Chondrocyte (in vitro differentiated cells): ENCODE data around the gene CACNB4. TPM values are rescaled to one million over a fixed set of nuclear protein-coding genes. Genes with fewer than 3 reads are reported as not detected.
A peak's percentile ranks its signal among the peaks of the same experiment; 100 is the strongest.

Experiments used
- DNase-seq: peaks from one replicate; pipeline ENCODE4 v3.0.0; 2021; ENCODE audit warnings: mixed read lengths, low spot score
- H3K27ac Mint-ChIP-seq: one replicate; pipeline ENCODE4 v1.8.0; 2021; ENCODE audit warnings: mild to moderate bottlenecking, moderate library complexity, mixed read lengths; ENCODE audit not compliant: unreplicated experiment
- H3K27me3 Mint-ChIP-seq: 2 replicates; pipeline ENCODE4 v1.8.0; 2021; ENCODE audit warnings: low read depth, mixed read lengths
- H3K36me3 Mint-ChIP-seq: 2 replicates; pipeline ENCODE4 v1.8.0; 2021; ENCODE audit warnings: low read depth, mixed read lengths
- H3K4me1 Mint-ChIP-seq: 2 replicates; pipeline ENCODE4 v1.8.0; 2021; ENCODE audit warnings: low read depth, mild to moderate bottlenecking, mixed read lengths
- H3K4me3 Mint-ChIP-seq: one replicate; pipeline ENCODE4 v1.8.0; 2021; ENCODE audit warnings: mild to moderate bottlenecking, moderate library complexity, mixed read lengths; ENCODE audit not compliant: unreplicated experiment
- H3K9me3 Mint-ChIP-seq: 2 replicates; pipeline ENCODE4 v1.8.0; 2021; ENCODE audit warnings: low read depth, mixed read lengths
- total RNA-seq: library from RNA; stranded (reverse); gene quantifications from 3 replicates; pipeline ENCODE4 v1.2.1, GENCODE V29; 2021
- TF ChIP-seq, protein P1 (sequence below): fragments of 200-600 bp; sonication (generic); IDR thresholded peaks from 2 replicates; pipeline ENCODE4 v1.5.0; 2021; ENCODE audit warnings: antibody characterized with exemption, mild to moderate bottlenecking, moderate library complexity

The CACNB4 gene
- total RNA-seq, 1 donor from 2014 or later, result 2.1 TPM

DNA sequence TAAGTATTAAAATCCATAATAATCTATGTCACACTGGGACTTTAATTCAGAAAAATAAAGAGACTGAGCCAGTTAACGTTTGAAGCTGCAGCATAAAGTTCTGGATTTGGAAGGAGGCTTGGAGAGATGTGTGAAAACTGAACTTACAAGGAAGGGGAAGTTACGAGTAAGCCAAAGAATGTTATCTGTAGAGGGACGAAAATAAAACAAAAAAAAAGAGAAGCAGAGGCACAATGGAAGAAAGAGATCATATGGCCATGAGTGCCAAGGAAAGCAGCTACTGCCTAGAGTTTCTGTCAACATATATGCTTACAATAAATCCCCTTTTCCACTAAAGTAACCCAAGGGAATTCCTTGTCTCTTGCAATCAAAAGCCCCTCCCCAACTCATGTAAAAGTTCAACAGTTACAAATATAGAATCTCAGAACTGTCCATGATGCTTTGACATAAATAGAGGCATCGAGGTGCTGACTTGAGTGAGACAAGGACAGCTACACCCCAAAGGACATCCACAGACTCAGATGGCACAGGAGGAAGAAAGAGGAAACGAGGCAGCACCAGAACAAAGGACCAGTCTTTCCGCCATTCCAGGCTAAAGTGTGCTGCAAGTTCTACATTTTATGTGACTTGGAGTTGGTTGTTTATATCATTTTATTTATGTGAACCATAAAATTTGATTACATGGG is 254.5 kb downstream of the CACNB4 start:
- no peaks in the 10 kb centered on the region for H3K27me3 Mint-ChIP-seq
- no peaks in the 10 kb centered on the region for H3K36me3 Mint-ChIP-seq
- H3K27ac Mint-ChIP-seq, result peak overlapping the region; percentile 50
- no peak overlapping the region for H3K4me3 Mint-ChIP-seq
- TF ChIP-seq, protein P1, sequence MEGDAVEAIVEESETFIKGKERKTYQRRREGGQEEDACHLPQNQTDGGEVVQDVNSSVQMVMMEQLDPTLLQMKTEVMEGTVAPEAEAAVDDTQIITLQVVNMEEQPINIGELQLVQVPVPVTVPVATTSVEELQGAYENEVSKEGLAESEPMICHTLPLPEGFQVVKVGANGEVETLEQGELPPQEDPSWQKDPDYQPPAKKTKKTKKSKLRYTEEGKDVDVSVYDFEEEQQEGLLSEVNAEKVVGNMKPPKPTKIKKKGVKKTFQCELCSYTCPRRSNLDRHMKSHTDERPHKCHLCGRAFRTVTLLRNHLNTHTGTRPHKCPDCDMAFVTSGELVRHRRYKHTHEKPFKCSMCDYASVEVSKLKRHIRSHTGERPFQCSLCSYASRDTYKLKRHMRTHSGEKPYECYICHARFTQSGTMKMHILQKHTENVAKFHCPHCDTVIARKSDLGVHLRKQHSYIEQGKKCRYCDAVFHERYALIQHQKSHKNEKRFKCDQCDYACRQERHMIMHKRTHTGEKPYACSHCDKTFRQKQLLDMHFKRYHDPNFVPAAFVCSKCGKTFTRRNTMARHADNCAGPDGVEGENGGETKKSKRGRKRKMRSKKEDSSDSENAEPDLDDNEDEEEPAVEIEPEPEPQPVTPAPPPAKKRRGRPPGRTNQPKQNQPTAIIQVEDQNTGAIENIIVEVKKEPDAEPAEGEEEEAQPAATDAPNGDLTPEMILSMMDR, result no peak
- no peak for DNase-seq
- no peaks in the 10 kb centered on the region for H3K9me3 Mint-ChIP-seq
- peaks cover 20% of the 10 kb centered on the region for H3K4me1 Mint-ChIP-seq

DNA sequence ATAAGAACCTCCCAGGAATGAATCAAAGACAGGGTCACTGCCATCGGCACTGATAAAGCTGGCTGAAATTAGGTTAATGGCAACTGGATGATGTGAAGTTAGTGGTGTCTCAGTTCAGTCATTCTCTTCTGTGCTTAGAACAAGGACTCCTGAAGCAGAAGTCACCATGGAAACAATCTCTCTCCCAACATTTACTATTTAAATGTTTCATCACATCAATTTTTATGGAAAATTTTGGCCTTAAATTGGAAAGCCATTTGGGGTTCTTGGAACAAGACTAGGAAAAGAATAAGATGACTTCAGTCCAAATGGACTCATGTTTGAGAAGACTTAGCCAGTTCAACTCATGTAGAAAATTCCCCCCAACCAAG is 255.2 kb downstream of the CACNB4 start:
- no peak for DNase-seq
- TF ChIP-seq, protein P1, result no peak
- H3K27ac Mint-ChIP-seq, result no peak overlapping the region
- no peaks in the 10 kb centered on the region for H3K27me3 Mint-ChIP-seq
- H3K4me1 Mint-ChIP-seq, result peaks cover 20% of the 10 kb centered on the region
- no peaks in the 10 kb centered on the region for H3K36me3 Mint-ChIP-seq
- no peak overlapping the region for H3K4me3 Mint-ChIP-seq
- H3K9me3 Mint-ChIP-seq, result no peaks in the 10 kb centered on the region

DNA sequence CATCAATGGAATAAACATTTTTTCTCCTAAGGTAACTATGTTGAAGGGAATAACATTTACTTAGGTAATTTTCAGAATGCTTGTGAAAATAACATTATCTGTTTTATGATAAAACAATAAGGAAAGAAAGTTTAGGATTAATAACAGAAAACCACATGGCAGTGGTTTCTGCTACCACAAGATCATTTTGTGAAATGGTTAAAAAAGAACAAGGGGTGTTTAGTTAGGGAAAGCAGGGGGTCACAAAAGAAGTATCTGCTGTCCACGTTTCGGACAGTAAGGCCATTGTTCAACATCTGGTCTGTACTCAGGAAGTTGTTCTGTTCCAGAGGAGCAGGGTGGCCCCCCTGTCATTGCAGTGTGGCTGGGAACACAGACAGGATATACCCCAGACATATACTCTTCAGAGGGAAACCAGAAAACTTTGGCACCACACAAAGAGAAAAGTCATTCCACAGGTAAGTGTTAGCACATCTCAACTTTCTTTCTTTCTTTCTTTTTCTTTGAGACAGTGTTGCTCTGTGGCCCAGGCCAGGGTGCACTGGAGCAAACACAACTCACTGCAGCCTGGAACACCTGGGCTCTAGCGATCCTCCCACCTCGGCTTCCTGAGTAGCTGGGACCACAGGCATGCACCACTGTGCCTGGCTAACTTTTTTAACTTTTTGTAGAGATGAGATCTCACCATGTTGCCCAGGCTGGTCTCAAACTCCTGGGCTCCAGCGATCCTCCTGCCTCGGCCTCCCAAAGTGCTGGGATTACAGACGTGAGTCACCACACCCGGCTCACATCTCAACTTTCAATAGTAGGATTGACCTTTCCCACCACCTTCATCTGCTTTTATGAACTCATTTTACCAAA is 255.8 kb downstream of the CACNB4 start:
- H3K27ac Mint-ChIP-seq, result peak overlapping the region; percentile 49

DNA sequence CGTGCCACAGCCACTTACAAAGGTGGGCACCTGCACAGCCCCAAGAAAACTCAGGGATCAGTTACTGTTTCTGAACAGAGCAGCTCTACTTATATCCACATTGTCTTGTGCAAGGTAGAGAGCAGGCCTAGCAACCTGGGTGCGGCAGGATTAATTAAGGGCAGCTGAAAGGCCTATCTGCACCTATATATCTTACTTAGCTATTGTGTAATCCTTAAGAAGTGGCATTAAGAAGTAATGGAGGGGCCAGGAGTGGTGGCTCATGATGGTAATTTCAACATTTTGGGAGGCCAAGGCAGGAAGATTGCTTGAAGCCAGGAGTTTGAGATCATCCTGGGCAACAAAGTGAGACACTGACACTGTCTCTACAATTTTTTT is 257.8 kb downstream of the CACNB4 start:
- TF ChIP-seq, protein P1, result no peak

More for the DNA sequence above, 255.8 kb downstream of the CACNB4 start:
- H3K4me1 Mint-ChIP-seq, result peaks cover 20% of the 10 kb centered on the region
- H3K4me3 Mint-ChIP-seq, result no peak overlapping the region
- H3K36me3 Mint-ChIP-seq, result no peaks in the 10 kb centered on the region
- TF ChIP-seq, protein P1, result no peak
- no peak for DNase-seq
- H3K9me3 Mint-ChIP-seq, result no peaks in the 10 kb centered on the region
- no peaks in the 10 kb centered on the region for H3K27me3 Mint-ChIP-seq

DNA sequence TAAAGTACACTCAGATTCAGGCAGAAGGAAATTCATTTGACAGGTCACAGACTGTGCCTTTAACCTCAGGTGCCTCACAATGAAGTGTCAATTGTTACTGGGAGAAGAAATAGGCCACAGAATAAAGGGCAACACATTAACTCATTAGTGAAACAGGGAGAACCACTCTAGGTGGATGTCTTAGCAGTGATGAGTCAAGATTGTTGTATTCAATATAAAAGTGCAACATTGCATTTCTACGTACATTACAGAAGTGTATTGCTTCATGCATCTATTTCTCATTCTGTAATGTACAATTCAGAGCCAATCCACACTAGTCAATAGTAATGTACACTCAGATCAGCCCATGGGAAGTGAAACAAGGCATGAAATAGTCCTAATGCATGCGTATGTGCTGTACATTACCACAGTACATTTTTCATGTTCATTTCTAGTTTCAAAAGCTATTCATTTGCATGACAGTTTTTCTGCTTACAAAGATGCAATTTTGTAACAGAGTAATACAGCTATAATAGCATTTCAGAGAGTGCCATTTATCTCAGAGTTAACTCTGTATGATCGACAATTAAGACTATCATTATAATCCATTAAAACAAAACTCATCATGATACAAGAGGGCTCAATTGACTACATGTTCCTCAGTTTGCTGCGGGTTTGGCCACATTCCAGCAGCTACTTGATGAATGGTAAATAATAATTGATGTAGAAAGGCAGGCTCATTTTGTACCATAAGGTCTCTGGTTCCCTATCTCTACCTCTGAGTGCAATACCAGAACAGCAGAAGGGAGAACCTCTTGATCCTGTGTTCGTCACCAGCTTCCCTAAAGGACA is 258.4 kb downstream of the CACNB4 start:
- H3K4me3 Mint-ChIP-seq, result no peak overlapping the region
- no peaks in the 10 kb centered on the region for H3K36me3 Mint-ChIP-seq
- no peak overlapping the region for H3K27ac Mint-ChIP-seq
- peaks cover 20% of the 10 kb centered on the region for H3K4me1 Mint-ChIP-seq
- H3K27me3 Mint-ChIP-seq, result no peaks in the 10 kb centered on the region
- no peak for DNase-seq
- no peaks in the 10 kb centered on the region for H3K9me3 Mint-ChIP-seq
- TF ChIP-seq, protein P1, result no peak

More for the DNA sequence above, 257.8 kb downstream of the CACNB4 start:
- peaks cover 20% of the 10 kb centered on the region for H3K4me1 Mint-ChIP-seq
- H3K4me3 Mint-ChIP-seq, result no peak overlapping the region
- H3K27ac Mint-ChIP-seq, result no peak overlapping the region
- no peak for DNase-seq
- no peaks in the 10 kb centered on the region for H3K27me3 Mint-ChIP-seq
- no peaks in the 10 kb centered on the region for H3K36me3 Mint-ChIP-seq
- H3K9me3 Mint-ChIP-seq, result no peaks in the 10 kb centered on the region
